Cardiac muscle cell (in vitro differentiated cells and primary cell): ENCODE measurements around the gene LCE2C. TPM values are rescaled to one million over a fixed set of nuclear protein-coding genes. Genes with fewer than 3 reads are reported as not detected.
"Not testable (repeated sequence)": the region's sequence is repeated elsewhere in the genome, so short reads cannot be mapped to it uniquely, and the experiment has no call there.

Experiments used
- DNase-seq, 2 donors: peaks; one replicate each; pipeline versions ENCODE4 v3.0.0 to v3.0.0-alpha.2; 2010 to 2017; ENCODE audit warnings: low read depth in 1 of 2, low spot score in 1 of 2
- H3K27ac ChIP-seq: fragments of 200-600 bp; sonication (generic); 2 replicates; pipeline ENCODE4 v1.5.1; 2016
- H3K27me3 ChIP-seq: fragments of 200-600 bp; sonication (generic); 2 replicates; pipeline ENCODE4 v1.6.0; 2016; ENCODE audit warnings: control low read depth
- H3K36me3 ChIP-seq: fragments of 200-600 bp; sonication (generic); 2 replicates; pipeline ENCODE4 v1.5.1; 2016; ENCODE audit warnings: control low read depth
- H3K4me1 ChIP-seq: fragments of 200-600 bp; sonication (generic); 2 replicates; pipeline ENCODE4 v1.8.1; 2017; ENCODE audit warnings: low read depth, mild to moderate bottlenecking, mixed run types
- H3K4me3 ChIP-seq: fragments of 200-600 bp; sonication (generic); 2 replicates; pipeline ENCODE4 v1.5.1; 2016; ENCODE audit warnings: mild to moderate bottlenecking
- H3K9me3 ChIP-seq: fragments of 200-600 bp; sonication (generic); 2 replicates; pipeline ENCODE4 v1.5.1; 2017; ENCODE audit warnings: low read depth, mild to moderate bottlenecking, control low read depth
- polyA plus RNA-seq: library from polyadenylated mRNA; unstranded; fragments of >200 nt; fragmentation: Nextera tagmentation; extraction: Ambion mirVana; gene quantifications from 2 replicates; pipeline ENCODE4 v1.2.1, GENCODE V29; 2016
- total RNA-seq: library from RNA; depleted of rRNA; stranded (reverse); fragments of >200 nt; gene quantifications from 2 replicates; pipeline ENCODE4 v1.2.3, GENCODE V29; 2016
- TF ChIP-seq, protein P1 (sequence below): IDR thresholded peaks from 2 replicates; pipeline ENCODE4 v1.5.1; 2012; ENCODE audit warnings: low read depth, mild to moderate bottlenecking, low read length

Gene LCE2C, protein sequence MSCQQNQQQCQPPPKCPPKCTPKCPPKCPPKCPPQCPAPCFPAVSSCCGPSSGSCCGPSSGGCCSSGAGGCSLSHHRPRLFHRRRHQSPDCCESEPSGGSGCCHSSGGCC
- not detected in 2 replicates for total RNA-seq
- polyA plus RNA-seq: not detected in 2 replicates

DNA sequence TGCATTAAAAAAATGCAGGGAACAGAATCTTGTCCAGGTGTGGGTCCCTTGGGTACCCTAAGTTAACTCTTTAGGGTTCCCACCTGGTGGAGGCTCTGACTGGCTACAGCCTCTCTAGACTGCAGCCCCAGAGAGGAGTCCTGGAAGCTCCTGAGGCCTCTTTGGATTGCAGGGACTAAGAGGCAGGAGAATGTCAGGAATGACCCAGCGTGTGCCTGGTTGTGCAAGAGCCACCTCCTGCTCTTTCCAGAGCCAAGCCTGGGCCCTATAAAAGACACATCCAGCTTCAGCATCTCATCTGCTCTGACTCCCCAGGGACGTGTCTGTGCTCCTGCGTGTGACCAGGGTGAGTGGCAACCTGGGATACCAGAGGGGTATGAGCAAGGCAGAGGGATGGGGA is at the start of gene LCE2C:
TSS of gene LCE2C (plus strand) at position 297 of the 400 bp plus-strand sequence. CDS start 737 bp downstream, outside the sequence.
- not testable (repeated sequence) for H3K36me3 ChIP-seq, H3K4me3 ChIP-seq, H3K27me3 ChIP-seq, H3K9me3 ChIP-seq, H3K27ac ChIP-seq, DNase-seq, H3K4me1 ChIP-seq

DNA sequence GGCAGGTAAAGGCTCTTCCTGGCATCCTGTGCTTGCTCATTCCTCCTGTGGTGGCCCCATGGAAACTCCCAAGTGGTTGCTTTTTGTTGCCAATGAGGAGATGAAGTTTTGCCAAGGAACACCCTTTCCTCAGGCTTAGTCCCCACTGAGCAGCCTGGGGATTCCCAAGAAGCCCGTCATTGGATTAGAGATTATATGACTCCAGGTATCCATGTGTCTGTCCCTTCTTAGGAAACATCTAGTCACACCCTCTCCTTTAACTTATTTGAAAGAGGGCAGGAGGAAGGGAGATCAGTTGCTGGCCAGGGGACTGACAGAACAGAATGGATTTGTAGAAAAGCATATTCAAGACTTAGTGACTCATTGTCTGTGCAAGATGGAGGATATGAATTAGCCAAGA is 48.3 kb upstream of the LCE2C start:
- TF ChIP-seq, protein P1, sequence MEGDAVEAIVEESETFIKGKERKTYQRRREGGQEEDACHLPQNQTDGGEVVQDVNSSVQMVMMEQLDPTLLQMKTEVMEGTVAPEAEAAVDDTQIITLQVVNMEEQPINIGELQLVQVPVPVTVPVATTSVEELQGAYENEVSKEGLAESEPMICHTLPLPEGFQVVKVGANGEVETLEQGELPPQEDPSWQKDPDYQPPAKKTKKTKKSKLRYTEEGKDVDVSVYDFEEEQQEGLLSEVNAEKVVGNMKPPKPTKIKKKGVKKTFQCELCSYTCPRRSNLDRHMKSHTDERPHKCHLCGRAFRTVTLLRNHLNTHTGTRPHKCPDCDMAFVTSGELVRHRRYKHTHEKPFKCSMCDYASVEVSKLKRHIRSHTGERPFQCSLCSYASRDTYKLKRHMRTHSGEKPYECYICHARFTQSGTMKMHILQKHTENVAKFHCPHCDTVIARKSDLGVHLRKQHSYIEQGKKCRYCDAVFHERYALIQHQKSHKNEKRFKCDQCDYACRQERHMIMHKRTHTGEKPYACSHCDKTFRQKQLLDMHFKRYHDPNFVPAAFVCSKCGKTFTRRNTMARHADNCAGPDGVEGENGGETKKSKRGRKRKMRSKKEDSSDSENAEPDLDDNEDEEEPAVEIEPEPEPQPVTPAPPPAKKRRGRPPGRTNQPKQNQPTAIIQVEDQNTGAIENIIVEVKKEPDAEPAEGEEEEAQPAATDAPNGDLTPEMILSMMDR: no peak
- no peaks in the 10 kb centered on the region for H3K27me3 ChIP-seq
- no peaks in the 10 kb centered on the region for H3K4me1 ChIP-seq
- no peak overlapping the region for H3K27ac ChIP-seq
- no peak overlapping the region for H3K4me3 ChIP-seq
- no peak for DNase-seq
- H3K36me3 ChIP-seq: no peaks in the 10 kb centered on the region
- H3K9me3 ChIP-seq: no peaks in the 10 kb centered on the region

DNA sequence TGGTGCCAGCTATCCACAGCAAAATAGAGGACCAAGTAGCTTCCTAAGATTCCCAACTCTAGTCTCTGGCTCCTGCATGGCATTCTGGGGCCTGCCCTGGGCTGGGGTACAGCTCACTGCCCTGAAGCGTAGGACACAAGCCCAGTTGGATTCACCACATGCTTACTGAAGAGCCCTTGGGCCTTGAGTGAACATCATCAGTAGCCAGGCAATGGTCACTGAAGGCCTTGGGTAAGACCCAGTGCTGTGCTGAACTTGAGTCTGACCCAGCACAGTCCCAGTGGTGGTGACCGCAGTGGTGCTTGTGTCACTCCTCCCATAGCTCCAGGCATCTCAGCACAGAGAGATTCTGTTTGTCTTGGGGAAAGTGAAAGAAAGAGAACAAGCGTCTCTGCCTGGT is 44.5 kb upstream of the LCE2C start:
- Histone ChIP-seq H3K4me3 (no peak overlapping the region), H3K9me3 (no peaks in the 10 kb centered on the region), H3K4me1 (no peaks in the 10 kb centered on the region), H3K27me3 (no peaks in the 10 kb centered on the region), H3K36me3 (no peaks in the 10 kb centered on the region), H3K27ac (no peak overlapping the region)
- TF ChIP-seq, protein P1: no peak
- no peak for DNase-seq

DNA sequence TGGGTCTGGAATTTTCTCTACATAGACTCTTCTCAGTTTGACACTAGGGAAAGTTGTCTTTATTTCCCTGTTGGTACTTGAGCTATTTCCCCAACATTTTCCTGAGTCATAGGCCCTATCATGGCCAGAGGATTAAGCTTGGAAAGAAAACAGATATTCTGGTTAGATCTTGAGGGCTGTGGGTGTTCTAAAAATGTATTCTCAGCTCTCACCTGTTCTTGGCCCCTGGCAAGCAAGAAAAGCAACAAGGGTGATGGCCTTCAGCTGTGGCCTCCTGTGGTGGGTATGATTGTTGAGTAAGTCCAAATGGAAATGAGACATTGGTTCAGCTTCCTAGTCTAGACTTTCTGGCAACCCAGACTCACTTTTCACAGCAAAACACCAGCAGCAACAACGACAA is 34.7 kb upstream of the LCE2C start:
- DNase-seq: no peak
- TF ChIP-seq, protein P1: no peak
- Histone ChIP-seq H3K36me3 (no peaks in the 10 kb centered on the region), H3K27ac (no peak overlapping the region), H3K4me1 (no peaks in the 10 kb centered on the region), H3K9me3 (no peaks in the 10 kb centered on the region), H3K4me3 (no peak overlapping the region), H3K27me3 (no peaks in the 10 kb centered on the region)

DNA sequence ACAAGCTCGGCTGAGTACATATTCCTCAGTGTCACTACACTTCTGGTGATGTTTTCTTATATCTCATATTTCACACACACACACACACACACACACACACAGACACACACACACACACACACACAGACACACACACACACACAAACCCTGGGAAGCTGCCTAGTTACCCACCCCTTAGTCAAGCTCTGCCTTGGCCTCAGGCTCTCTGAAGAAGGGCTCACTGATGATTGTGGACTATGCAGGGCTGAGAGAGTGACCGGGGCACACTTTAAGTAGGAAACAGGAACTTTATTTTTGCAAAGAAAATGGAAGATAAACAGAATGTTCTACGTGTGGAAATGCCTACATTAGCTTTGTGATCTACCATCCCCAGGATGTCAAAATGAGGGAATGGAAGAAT is 31.1 kb upstream of the LCE2C start:
- TF ChIP-seq, protein P1: no peak
- Histone ChIP-seq H3K36me3 (no peaks in the 10 kb centered on the region), H3K9me3 (no peaks in the 10 kb centered on the region)

DNA sequence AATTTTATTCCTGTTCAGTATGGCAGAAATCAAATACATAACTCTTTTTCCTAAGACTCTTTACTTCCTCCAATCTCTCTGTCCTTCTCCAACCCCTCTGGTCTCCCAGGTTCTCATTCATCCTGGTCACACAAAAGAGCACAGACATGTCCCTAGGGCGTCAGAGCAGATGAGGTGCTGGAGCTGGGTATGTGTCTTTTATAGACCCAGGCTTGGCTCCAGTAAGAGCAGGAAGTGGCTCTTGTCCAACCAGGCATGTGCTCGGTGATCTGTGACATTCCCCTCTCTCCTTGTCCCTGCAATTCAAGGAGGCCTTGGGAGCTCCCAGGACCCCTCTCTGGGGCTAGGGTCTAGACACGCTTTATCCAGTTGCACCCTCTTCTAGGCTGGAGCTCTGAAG is 29.9 kb upstream of the LCE2C start:
- TF ChIP-seq, protein P1: no peak
- Histone ChIP-seq H3K9me3 (no peaks in the 10 kb centered on the region), H3K27me3 (no peaks in the 10 kb centered on the region), H3K27ac (no peak overlapping the region), H3K36me3 (no peaks in the 10 kb centered on the region), H3K4me1 (no peaks in the 10 kb centered on the region), H3K4me3 (no peak overlapping the region)
- DNase-seq: no peak

More for the DNA sequence above, 31.1 kb upstream of the LCE2C start:
- DNase-seq: no peak
- Histone ChIP-seq H3K27ac (no peak overlapping the region), H3K27me3 (no peaks in the 10 kb centered on the region), H3K4me1 (no peaks in the 10 kb centered on the region), H3K4me3 (no peak overlapping the region)
